Thyroid gland (tissue), 4 donors: Measurements from ENCODE around the gene EML6.

Experiments
- POLR2A ChIP-seq, 2 donors: fragments of 450-650 bp; IDR thresholded peaks; one replicate each; pipeline ENCODE4 v1.6.1; 2017; ENCODE audit warnings: antibody characterized with exemption in 2 of 2, mild to moderate bottlenecking in 2 of 2, moderate library complexity in 1 of 2
- TF ChIP-seq, protein P1 (sequence below), 6 experiments: fragments of 200-600 bp in 3 of 6; fragments of 450-650 bp in 3 of 6; sonication (generic) in 3 of 6; IDR thresholded peaks; one replicate each; pipeline ENCODE4 v1.5.1; 2016 to 2019; ENCODE audit warnings: antibody characterized with exemption in 6 of 6, mild to moderate bottlenecking in 2 of 6, inconsistent platforms in 1 of 6, moderate library complexity in 1 of 6

- TF ChIP-seq, protein P1, sequence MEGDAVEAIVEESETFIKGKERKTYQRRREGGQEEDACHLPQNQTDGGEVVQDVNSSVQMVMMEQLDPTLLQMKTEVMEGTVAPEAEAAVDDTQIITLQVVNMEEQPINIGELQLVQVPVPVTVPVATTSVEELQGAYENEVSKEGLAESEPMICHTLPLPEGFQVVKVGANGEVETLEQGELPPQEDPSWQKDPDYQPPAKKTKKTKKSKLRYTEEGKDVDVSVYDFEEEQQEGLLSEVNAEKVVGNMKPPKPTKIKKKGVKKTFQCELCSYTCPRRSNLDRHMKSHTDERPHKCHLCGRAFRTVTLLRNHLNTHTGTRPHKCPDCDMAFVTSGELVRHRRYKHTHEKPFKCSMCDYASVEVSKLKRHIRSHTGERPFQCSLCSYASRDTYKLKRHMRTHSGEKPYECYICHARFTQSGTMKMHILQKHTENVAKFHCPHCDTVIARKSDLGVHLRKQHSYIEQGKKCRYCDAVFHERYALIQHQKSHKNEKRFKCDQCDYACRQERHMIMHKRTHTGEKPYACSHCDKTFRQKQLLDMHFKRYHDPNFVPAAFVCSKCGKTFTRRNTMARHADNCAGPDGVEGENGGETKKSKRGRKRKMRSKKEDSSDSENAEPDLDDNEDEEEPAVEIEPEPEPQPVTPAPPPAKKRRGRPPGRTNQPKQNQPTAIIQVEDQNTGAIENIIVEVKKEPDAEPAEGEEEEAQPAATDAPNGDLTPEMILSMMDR (IDR thresholded peaks at IDR 0.05) = no peak
- no peak for TF ChIP-seq POLR2A (IDR thresholded peaks at IDR 0.05)
These were observed 73.8 kb downstream of the EML6 start for GRCh38 chr2:54797307-54797706.
